ENCODE results near the gene CCDC28B. TPM values are rescaled to one million over a fixed set of nuclear protein-coding genes. Genes with fewer than 3 reads are reported as not detected.

CCDC28B gene
- total and polyA plus RNA-seq, 2 of the 13 experiments (the other 11 are each of a cell fraction or from before 2014, with no cell fraction given) = 2.6 to 3.5 TPM

DNA sequence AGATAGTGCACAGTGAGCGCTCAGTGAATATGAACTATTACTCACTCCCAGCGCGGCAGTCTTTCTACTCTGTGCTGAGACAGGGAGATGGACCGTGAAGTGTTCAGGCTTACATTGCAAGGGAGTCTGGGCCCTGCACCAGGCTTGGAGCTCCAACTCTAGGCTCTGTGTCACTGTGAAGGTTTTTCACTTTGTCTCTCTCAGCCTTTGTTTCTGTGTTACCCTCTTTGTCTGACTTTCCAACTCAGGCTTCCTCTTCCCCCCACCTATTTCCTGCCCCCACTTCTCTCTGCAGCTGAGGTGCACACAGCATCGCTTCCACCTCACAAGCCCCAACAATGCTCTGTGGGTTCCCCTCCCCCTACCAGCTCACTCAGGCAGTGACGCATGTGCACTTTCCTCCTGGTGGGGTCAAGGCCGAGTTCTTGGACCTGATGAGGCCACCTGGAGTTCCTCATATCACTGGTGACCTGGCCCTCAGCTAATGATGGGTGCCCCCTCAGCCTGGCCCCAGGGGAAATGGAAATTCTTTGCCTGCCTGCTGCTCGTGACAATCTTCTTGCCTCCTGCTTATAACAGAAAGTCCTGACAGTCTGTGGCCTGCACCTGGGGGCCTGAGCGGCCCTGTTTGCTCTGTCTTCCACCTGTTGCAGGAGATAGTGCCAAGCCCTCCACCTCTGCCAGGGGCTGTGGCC, 49.6 kb downstream of the CCDC28B start (continued):
- TF ChIP-seq, protein P1, sequence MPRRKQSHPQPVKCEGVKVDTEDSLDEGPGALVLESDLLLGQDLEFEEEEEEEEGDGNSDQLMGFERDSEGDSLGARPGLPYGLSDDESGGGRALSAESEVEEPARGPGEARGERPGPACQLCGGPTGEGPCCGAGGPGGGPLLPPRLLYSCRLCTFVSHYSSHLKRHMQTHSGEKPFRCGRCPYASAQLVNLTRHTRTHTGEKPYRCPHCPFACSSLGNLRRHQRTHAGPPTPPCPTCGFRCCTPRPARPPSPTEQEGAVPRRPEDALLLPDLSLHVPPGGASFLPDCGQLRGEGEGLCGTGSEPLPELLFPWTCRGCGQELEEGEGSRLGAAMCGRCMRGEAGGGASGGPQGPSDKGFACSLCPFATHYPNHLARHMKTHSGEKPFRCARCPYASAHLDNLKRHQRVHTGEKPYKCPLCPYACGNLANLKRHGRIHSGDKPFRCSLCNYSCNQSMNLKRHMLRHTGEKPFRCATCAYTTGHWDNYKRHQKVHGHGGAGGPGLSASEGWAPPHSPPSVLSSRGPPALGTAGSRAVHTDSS (CRISPR knock-in tag; conservative IDR thresholded peaks at IDR 0.05) = no peak
- TF ChIP-seq SRSF1 (optimal IDR thresholded peaks at IDR 0.05; ENCODE audit: low read depth, low read length) = no peak
- no peak for TF ChIP-seq HNRNPH1 (optimal IDR thresholded peaks at IDR 0.05; ENCODE audit: low read depth, low read length)
- peak; percentile 82 for TF ChIP-seq ZBTB7B (CRISPR knock-in tag; IDR thresholded peaks at IDR 0.05)
- TF ChIP-seq ZNF432 (CRISPR knock-in tag; IDR thresholded peaks at IDR 0.05; ENCODE audit: borderline replicate concordance) = no peak
- TF ChIP-seq MED1 (CRISPR knock-in tag; IDR thresholded peaks at IDR 0.05) = peak; percentile 84
- no peak for TF ChIP-seq HNRNPK (IDR thresholded peaks at IDR 0.05; ENCODE audit: low read depth, low read length, poor library complexity, severe bottlenecking)
- no peak; the same call in 1 of the 2 replicates for TF ChIP-seq ZNF724P (CRISPR knock-in tag; IDR thresholded peaks at IDR 0.05; ENCODE audit: borderline replicate concordance)
- TF ChIP-seq, protein P2, sequence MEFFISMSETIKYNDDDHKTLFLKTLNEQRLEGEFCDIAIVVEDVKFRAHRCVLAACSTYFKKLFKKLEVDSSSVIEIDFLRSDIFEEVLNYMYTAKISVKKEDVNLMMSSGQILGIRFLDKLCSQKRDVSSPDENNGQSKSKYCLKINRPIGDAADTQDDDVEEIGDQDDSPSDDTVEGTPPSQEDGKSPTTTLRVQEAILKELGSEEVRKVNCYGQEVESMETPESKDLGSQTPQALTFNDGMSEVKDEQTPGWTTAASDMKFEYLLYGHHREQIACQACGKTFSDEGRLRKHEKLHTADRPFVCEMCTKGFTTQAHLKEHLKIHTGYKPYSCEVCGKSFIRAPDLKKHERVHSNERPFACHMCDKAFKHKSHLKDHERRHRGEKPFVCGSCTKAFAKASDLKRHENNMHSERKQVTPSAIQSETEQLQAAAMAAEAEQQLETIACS (CRISPR knock-in tag; IDR thresholded peaks at IDR 0.05) = no peak
- peak; percentile 89 for TF ChIP-seq SOX5 (CRISPR knock-in tag; IDR thresholded peaks at IDR 0.05; ENCODE audit: borderline replicate concordance)
- no peak for TF ChIP-seq ZNF253 (CRISPR knock-in tag; IDR thresholded peaks at IDR 0.05; ENCODE audit: borderline replicate concordance)
- TF ChIP-seq ZNF614 (CRISPR knock-in tag; IDR thresholded peaks at IDR 0.05; ENCODE audit: borderline replicate concordance) = no peak
- TF ChIP-seq AGO2 (optimal IDR thresholded peaks at IDR 0.05; ENCODE audit: low read depth, low read length) = no peak
- no peak for TF ChIP-seq ZNF619 (CRISPR knock-in tag; IDR thresholded peaks at IDR 0.05)
- TF ChIP-seq SP2 (CRISPR knock-in tag; IDR thresholded peaks at IDR 0.05) = no peak; the same call in 1 of the 2 replicates
- TF ChIP-seq, protein P3, sequence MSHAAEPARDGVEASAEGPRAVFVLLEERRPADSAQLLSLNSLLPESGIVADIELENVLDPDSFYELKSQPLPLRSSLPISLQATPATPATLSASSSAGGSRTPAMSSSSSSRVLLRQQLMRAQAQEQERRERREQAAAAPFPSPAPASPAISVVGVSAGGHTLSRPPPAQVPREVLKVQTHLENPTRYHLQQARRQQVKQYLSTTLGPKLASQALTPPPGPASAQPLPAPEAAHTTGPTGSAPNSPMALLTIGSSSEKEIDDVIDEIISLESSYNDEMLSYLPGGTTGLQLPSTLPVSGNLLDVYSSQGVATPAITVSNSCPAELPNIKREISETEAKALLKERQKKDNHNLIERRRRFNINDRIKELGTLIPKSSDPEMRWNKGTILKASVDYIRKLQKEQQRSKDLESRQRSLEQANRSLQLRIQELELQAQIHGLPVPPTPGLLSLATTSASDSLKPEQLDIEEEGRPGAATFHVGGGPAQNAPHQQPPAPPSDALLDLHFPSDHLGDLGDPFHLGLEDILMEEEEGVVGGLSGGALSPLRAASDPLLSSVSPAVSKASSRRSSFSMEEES (CRISPR knock-in tag; IDR thresholded peaks at IDR 0.05) = peak; percentile 62; the same call in 1 of the 2 replicates
- TF ChIP-seq, protein P4, sequence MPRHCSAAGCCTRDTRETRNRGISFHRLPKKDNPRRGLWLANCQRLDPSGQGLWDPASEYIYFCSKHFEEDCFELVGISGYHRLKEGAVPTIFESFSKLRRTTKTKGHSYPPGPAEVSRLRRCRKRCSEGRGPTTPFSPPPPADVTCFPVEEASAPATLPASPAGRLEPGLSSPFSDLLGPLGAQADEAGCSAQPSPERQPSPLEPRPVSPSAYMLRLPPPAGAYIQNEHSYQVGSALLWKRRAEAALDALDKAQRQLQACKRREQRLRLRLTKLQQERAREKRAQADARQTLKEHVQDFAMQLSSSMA (CRISPR knock-in tag; IDR thresholded peaks at IDR 0.05) = no peak; the same call in 1 of the 2 replicates
- TF ChIP-seq BCL6 (CRISPR knock-in tag; IDR thresholded peaks at IDR 0.05) = peak; percentile 78
- no peak for TF ChIP-seq KDM4B (CRISPR knock-in tag; IDR thresholded peaks at IDR 0.05)
- peak; percentile 88 for TF ChIP-seq ASH2L (IDR thresholded peaks at IDR 0.05; ENCODE audit: insufficient read length, low read depth, low read length)
- TF ChIP-seq ZNF556 (CRISPR knock-in tag; IDR thresholded peaks at IDR 0.05; ENCODE audit: borderline replicate concordance) = peak; percentile 96; the same call in 1 of the 2 replicates
- no peak for TF ChIP-seq CBX2 (IDR thresholded peaks at IDR 0.05; ENCODE audit: low read depth, low read length)
- TF ChIP-seq CBX2 (CRISPR knock-in tag; IDR thresholded peaks at IDR 0.05; ENCODE audit: low read depth) = no peak
- TF ChIP-seq, protein P5, sequence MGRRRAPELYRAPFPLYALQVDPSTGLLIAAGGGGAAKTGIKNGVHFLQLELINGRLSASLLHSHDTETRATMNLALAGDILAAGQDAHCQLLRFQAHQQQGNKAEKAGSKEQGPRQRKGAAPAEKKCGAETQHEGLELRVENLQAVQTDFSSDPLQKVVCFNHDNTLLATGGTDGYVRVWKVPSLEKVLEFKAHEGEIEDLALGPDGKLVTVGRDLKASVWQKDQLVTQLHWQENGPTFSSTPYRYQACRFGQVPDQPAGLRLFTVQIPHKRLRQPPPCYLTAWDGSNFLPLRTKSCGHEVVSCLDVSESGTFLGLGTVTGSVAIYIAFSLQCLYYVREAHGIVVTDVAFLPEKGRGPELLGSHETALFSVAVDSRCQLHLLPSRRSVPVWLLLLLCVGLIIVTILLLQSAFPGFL (CRISPR knock-in tag; IDR thresholded peaks at IDR 0.05) = no peak
- TF ChIP-seq ELF1 (CRISPR knock-in tag; IDR thresholded peaks at IDR 0.05) = peak; percentile 52
